ENCODE results near the gene UCP2. TPM values are rescaled to one million over a fixed set of nuclear protein-coding genes. Genes with fewer than 3 reads are reported as not detected.

The UCP2 gene
- total and polyA plus RNA-seq, 10 of the 15 experiments (the other 5 are each of a cell fraction or from before 2014, with no cell fraction given), result 32.9 to 248 (median 154) TPM

- TF ChIP-seq BACH1 (IDR thresholded peaks at IDR 0.05; ENCODE audit: borderline replicate concordance), result peak; percentile 69
- TF ChIP-seq GATAD2B (conservative IDR thresholded peaks at IDR 0.05; ENCODE audit: low read depth), result 0 out of 2 replicates have a peak, but pooled peaks have one; percentile 1
- 0 out of 2 replicates have a peak, but pooled peaks have one; percentile 82 for TF ChIP-seq CHD1 (IDR thresholded peaks at IDR 0.05; ENCODE audit: low read depth, low read length)
- no peak for TF ChIP-seq HSF1 (IDR thresholded peaks at IDR 0.05; ENCODE audit: low read depth, low read length)
- peak; percentile 36; the same call in 1 of the 2 replicates for TF ChIP-seq TAF1 (IDR thresholded peaks at IDR 0.05; ENCODE audit: borderline replicate concordance, low read depth, low read length)
- TF ChIP-seq KDM1A (IDR thresholded peaks at IDR 0.05; ENCODE audit: borderline replicate concordance), result no peak
- no peak; the same call in 1 of the 2 replicates for TF ChIP-seq HDGF (IDR thresholded peaks at IDR 0.05)
- TF ChIP-seq CBFB (IDR thresholded peaks at IDR 0.05; ENCODE audit: low read depth), result peak; percentile 14; the same call in 1 of the 2 replicates
- TF ChIP-seq SP1 (IDR thresholded peaks at IDR 0.05; ENCODE audit: low read depth, low read length), result no peak
- no peak for TF ChIP-seq SREBF2 (IDR thresholded peaks at IDR 0.05; ENCODE audit: low read length)
- no peak for TF ChIP-seq CUX1 (IDR thresholded peaks at IDR 0.05; ENCODE audit: insufficient replicate concordance, low read depth, low read length)
- 0 out of 4 replicates have a peak, but pooled peaks of 1 of the 2 experiments have one; percentile 4 for TF ChIP-seq EP300 (IDR thresholded peaks at IDR 0.05; ENCODE audit: borderline replicate concordance in 1 of 2, control insufficient read depth in 1 of 2, low read depth in 2 of 2, low read length in 2 of 2)
- TF ChIP-seq KAT2A (conservative IDR thresholded peaks at IDR 0.05; ENCODE audit: control insufficient read depth, low read depth, low read length), result no peak
- no peak for TF ChIP-seq SREBF1 (IDR thresholded peaks at IDR 0.05; ENCODE audit: low read length)
- peak; percentile 82 for TF ChIP-seq POLR2A (IDR thresholded peaks at IDR 0.05; ENCODE audit: low read depth, low read length)
- TF ChIP-seq ZNF207 (IDR thresholded peaks at IDR 0.05; ENCODE audit: borderline replicate concordance), result no peak
- TF ChIP-seq PKNOX1 (IDR thresholded peaks at IDR 0.05), result no peak
- no peak for TF ChIP-seq E2F8 (IDR thresholded peaks at IDR 0.05; ENCODE audit: low read depth, partially characterized antibody)
- 0 out of 2 replicates have a peak, but pooled peaks have one; percentile 9 for TF ChIP-seq NBN (IDR thresholded peaks at IDR 0.05)
- no peak for TF ChIP-seq TARDBP (IDR thresholded peaks at IDR 0.05; ENCODE audit: borderline replicate concordance)
- no peak for TF ChIP-seq JUND (IDR thresholded peaks at IDR 0.05; ENCODE audit: low read depth, low read length)
- TF ChIP-seq MEF2A (IDR thresholded peaks at IDR 0.05; ENCODE audit: insufficient read depth, low read depth, low read length), result no peak
- TF ChIP-seq ZNF217 (IDR thresholded peaks at IDR 0.05), result no peak
These were observed at the start of gene UCP2 (continued) for GRCh38 chr11:73982595-73982989.

Measured in GM12878 (cell line).